GM23338 (cell line): ENCODE results near the gene ST3GAL6. TPM values are rescaled to one million over a fixed set of nuclear protein-coding genes. Genes with fewer than 3 reads are reported as not detected.

Experiments
- ATAC-seq: fragments of 200-7000 bp; cut with Tn5 transposase; 3 replicates; pipeline ENCODE4 v1.9.1; 2020
- DNase-seq: peaks from one replicate; pipeline ENCODE4 v3.0.0-alpha.2; 2015; ENCODE audit warnings: low spot score
- H2AFZ ChIP-seq: fragments of 200-600 bp; sonication (generic); 2 replicates; pipeline ENCODE4 v1.8.0; 2016; ENCODE audit warnings: antibody characterized with exemption, mild to moderate bottlenecking, moderate library complexity
- H3F3A ChIP-seq: fragments of 200-600 bp; sonication (generic); replicated peaks from 2 replicates; pipeline ENCODE4 v1.8.0; 2017; ENCODE audit warnings: antibody characterized with exemption, mixed run types, low read depth
- H3K27ac ChIP-seq: fragments of 200-600 bp; sonication (generic); 2 replicates; pipeline ENCODE4 v1.6.1; 2016; ENCODE audit warnings: low read depth
- H3K27me3 ChIP-seq: fragments of 200-600 bp; sonication (generic); 2 replicates; pipeline ENCODE4 v1.8.0; 2016; ENCODE audit warnings: mild to moderate bottlenecking, mixed run types, moderate library complexity; ENCODE audit not compliant: insufficient read depth
- H3K36me3 ChIP-seq: fragments of 200-600 bp; sonication (generic); 2 replicates; pipeline ENCODE4 v1.8.0; 2016; ENCODE audit warnings: mild to moderate bottlenecking; ENCODE audit not compliant: insufficient read depth
- H3K4me1 ChIP-seq: fragments of 200-600 bp; sonication (generic); 2 replicates; pipeline ENCODE4 v1.8.0; 2016; ENCODE audit warnings: mild to moderate bottlenecking, moderate library complexity; ENCODE audit not compliant: insufficient read depth
- H3K4me2 ChIP-seq: fragments of 200-600 bp; sonication (generic); 2 replicates; pipeline ENCODE4 v1.7.1; 2017; ENCODE audit warnings: mixed run types
- H3K4me3 ChIP-seq: fragments of 200-600 bp; sonication (generic); 2 replicates; pipeline ENCODE4 v1.6.1; 2016; ENCODE audit warnings: mixed run types
- H3K79me2 ChIP-seq: fragments of 200-600 bp; sonication (generic); replicated peaks from 2 replicates; pipeline ENCODE4 v1.8.0; 2017; ENCODE audit warnings: mild to moderate bottlenecking; ENCODE audit not compliant: insufficient read depth
- H3K9me2 ChIP-seq: fragments of 200-600 bp; sonication (generic); 2 replicates; pipeline ENCODE4 v1.8.0; 2017; ENCODE audit not compliant: insufficient read depth
- H4K20me1 ChIP-seq: fragments of 200-600 bp; sonication (generic); replicated peaks from 2 replicates; pipeline ENCODE4 v1.8.0; 2017; ENCODE audit warnings: mild to moderate bottlenecking; ENCODE audit not compliant: insufficient read depth
- H3K27ac Mint-ChIP-seq: 2 replicates; pipeline ENCODE4 v1.8.0; 2020; ENCODE audit warnings: inconsistent platforms, mild to moderate bottlenecking, moderate library complexity, mixed read lengths
- H3K27me3 Mint-ChIP-seq: 3 replicates; pipeline ENCODE4 v1.8.0; 2022; ENCODE audit warnings: low read depth, mild to moderate bottlenecking, moderate library complexity, mixed read lengths, inconsistent platforms; ENCODE audit not compliant: insufficient read depth, poor library complexity
- H3K36me3 Mint-ChIP-seq: 3 replicates; pipeline ENCODE4 v1.8.0; 2021; ENCODE audit warnings: low read depth, mild to moderate bottlenecking, inconsistent platforms, moderate library complexity, mixed read lengths
- H3K4me1 Mint-ChIP-seq: 3 replicates; pipeline ENCODE4 v1.8.0; 2020; ENCODE audit warnings: mild to moderate bottlenecking, inconsistent platforms, mixed read lengths
- H3K4me3 Mint-ChIP-seq: 3 replicates; pipeline ENCODE4 v1.8.0; 2021; ENCODE audit warnings: moderate library complexity, mild to moderate bottlenecking, inconsistent platforms, mixed read lengths
- H3K9me3 Mint-ChIP-seq: 3 replicates; pipeline ENCODE4 v1.8.0; 2020; ENCODE audit warnings: moderate library complexity, mild to moderate bottlenecking, inconsistent platforms, mixed read lengths
- CREB1 ChIP-seq: fragments of 250-450 bp; sonication (Bioruptor Pico); IDR thresholded peaks from 2 replicates; pipeline ENCODE4 v1.5.0; 2020; ENCODE audit warnings: low read depth, mild to moderate bottlenecking, moderate library complexity
- EZH2phosphoT487 ChIP-seq: fragments of 200-600 bp; sonication (generic); IDR thresholded peaks from one replicate; pipeline ENCODE4 v1.8.1; 2018; ENCODE audit warnings: antibody characterized with exemption; ENCODE audit not compliant: unreplicated experiment
- JUNB ChIP-seq: IDR thresholded peaks from one replicate; pipeline ENCODE4 v1.6.1; 2016; ENCODE audit warnings: antibody characterized with exemption; ENCODE audit not compliant: unreplicated experiment
- NANOG ChIP-seq: IDR thresholded peaks from 2 replicates; pipeline ENCODE4 v1.6.1; 2016; ENCODE audit warnings: antibody characterized with exemption, borderline replicate concordance
- POLR2AphosphoS5 ChIP-seq: IDR thresholded peaks from 2 replicates; pipeline ENCODE4 v1.6.1; 2016; ENCODE audit warnings: antibody characterized with exemption, low read depth
- polyA plus RNA-seq: library from polyadenylated mRNA; unstranded; fragments of >200 nt; fragmentation: Nextera tagmentation; extraction: Ambion mirVana; gene quantifications from 2 replicates; pipeline ENCODE4 v1.2.1, GENCODE V29; 2016
- total RNA-seq: library from RNA; depleted of rRNA; stranded (reverse); fragments of >200 nt; shearing (Covaris generic); gene quantifications from 2 replicates; pipeline ENCODE4 v1.2.3, GENCODE V29; 2014
- TF ChIP-seq, protein P1 (sequence below): fragments of 250-450 bp; sonication (Bioruptor Pico); IDR thresholded peaks from 2 replicates; pipeline ENCODE4 v1.5.0; 2020; ENCODE audit warnings: mild to moderate bottlenecking, moderate library complexity
- TF ChIP-seq, protein P2 (sequence below), 2 experiments: fragments of 200-600 bp in 1 of 2; sonication (generic) in 1 of 2; conservative IDR thresholded peaks; 2 replicates each; pipeline versions ENCODE4 v1.5.1 to v1.6.1; 2016 to 2017; ENCODE audit warnings: antibody characterized with exemption in 2 of 2, low read depth in 2 of 2, mild to moderate bottlenecking in 2 of 2, moderate library complexity in 1 of 2

ST3GAL6 gene
- total and polyA plus RNA-seq, 2 experiments from 2014 or later = 4.7 to 8.1 TPM

DNA sequence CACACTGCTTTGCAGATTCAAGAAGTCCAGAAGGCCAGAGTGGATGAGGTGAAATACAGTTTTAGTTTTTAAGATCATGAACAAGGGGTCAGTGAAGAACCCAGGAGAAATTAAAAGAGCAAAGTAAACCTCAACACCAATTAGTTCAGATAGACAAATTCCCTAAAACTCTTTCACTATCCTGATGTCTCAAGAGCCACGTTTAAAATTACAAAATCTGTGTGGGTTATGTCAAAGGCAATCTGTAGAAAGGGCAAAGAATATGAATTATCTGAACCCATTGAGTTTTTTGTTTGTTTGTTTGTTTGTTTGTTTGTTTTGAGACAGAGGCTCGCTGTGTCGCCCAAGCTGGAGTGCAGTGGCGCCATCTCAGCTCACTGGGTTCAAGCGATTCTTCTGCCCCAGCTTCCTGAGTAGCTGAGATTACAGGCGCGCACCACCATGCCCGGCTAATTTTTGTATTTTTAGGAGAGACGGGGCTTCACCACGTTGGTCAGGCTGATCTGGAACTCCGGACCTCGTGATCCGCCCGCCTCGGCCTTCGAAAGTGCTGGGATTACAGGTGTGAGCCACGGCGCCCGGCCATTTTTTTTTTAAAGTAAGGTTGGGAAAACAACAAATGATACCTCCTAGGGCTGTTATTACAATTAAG lies 32.1 kb upstream of the ST3GAL6 start (continued):
- TF ChIP-seq, protein P1, sequence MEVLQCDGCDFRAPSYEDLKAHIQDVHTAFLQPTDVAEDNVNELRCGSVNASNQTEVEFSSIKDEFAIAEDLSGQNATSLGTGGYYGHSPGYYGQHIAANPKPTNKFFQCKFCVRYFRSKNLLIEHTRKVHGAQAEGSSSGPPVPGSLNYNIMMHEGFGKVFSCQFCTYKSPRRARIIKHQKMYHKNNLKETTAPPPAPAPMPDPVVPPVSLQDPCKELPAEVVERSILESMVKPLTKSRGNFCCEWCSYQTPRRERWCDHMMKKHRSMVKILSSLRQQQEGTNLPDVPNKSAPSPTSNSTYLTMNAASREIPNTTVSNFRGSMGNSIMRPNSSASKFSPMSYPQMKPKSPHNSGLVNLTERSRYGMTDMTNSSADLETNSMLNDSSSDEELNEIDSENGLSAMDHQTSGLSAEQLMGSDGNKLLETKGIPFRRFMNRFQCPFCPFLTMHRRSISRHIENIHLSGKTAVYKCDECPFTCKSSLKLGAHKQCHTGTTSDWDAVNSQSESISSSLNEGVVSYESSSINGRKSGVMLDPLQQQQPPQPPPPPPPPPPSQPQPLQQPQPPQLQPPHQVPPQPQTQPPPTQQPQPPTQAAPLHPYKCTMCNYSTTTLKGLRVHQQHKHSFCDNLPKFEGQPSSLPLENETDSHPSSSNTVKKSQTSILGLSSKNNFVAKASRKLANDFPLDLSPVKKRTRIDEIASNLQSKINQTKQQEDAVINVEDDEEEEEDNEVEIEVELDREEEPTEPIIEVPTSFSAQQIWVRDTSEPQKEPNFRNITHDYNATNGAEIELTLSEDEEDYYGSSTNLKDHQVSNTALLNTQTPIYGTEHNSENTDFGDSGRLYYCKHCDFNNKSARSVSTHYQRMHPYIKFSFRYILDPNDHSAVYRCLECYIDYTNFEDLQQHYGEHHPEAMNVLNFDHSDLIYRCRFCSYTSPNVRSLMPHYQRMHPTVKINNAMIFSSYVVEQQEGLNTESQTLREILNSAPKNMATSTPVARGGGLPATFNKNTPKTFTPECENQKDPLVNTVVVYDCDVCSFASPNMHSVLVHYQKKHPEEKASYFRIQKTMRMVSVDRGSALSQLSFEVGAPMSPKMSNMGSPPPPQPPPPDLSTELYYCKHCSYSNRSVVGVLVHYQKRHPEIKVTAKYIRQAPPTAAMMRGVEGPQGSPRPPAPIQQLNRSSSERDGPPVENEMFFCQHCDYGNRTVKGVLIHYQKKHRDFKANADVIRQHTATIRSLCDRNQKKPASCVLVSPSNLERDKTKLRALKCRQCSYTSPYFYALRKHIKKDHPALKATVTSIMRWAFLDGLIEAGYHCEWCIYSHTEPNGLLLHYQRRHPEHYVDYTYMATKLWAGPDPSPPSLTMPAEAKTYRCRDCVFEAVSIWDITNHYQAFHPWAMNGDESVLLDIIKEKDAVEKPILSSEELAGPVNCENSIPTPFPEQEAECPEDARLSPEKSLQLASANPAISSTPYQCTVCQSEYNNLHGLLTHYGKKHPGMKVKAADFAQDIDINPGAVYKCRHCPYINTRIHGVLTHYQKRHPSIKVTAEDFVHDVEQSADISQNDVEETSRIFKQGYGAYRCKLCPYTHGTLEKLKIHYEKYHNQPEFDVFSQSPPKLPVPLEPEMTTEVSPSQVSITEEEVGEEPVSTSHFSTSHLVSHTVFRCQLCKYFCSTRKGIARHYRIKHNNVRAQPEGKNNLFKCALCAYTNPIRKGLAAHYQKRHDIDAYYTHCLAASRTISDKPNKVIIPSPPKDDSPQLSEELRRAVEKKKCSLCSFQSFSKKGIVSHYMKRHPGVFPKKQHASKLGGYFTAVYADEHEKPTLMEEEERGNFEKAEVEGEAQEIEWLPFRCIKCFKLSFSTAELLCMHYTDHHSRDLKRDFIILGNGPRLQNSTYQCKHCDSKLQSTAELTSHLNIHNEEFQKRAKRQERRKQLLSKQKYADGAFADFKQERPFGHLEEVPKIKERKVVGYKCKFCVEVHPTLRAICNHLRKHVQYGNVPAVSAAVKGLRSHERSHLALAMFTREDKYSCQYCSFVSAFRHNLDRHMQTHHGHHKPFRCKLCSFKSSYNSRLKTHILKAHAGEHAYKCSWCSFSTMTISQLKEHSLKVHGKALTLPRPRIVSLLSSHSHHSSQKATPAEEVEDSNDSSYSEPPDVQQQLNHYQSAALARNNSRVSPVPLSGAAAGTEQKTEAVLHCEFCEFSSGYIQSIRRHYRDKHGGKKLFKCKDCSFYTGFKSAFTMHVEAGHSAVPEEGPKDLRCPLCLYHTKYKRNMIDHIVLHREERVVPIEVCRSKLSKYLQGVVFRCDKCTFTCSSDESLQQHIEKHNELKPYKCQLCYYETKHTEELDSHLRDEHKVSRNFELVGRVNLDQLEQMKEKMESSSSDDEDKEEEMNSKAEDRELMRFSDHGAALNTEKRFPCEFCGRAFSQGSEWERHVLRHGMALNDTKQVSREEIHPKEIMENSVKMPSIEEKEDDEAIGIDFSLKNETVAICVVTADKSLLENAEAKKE (CRISPR knock-in tag) = no peak
- TF ChIP-seq EZH2phosphoT487 (no peak), POLR2AphosphoS5 (no peak), CREB1 (CRISPR knock-in tag) (no peak)

DNA sequence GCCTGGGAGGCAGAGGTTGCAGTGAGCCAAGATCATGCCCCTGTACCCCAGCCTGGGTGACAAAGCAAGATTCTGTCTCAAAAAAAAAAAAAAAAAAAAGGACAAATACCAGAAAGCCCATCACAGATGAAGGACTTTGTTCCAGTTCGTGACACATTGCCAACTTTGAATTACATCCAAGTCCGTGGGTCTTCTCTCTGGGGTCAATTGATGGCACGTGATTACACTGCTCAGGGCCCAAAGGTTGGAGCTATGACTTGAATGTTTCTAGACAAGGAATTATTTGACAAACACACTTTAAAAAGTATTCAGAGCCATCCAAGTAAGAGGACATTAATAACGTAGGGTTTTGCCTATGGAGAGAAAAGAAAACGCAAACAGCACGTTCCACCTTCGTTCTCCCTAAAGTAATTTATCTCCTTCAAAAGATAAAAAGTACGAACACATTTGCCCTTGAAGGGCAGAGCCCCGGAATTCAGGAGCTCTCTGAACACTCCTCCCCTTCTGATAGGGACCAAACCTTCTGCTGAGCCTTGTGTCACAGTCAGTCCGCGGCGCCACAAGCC lies 31.3 kb upstream of the ST3GAL6 start:
- Mint-ChIP-seq H3K27ac (no peak overlapping the region), H3K36me3 (no peaks in the 10 kb centered on the region), H3K4me3 (peak overlapping the region; percentile 89), H3K9me3 (no peaks in the 10 kb centered on the region; the same call in 2 of the 3 replicates), H3K4me1 (peaks cover 25% of the 10 kb centered on the region), H3K27me3 (peaks cover 18% of the 10 kb centered on the region)
- Histone ChIP-seq H3K9me2 (no peaks in the 10 kb centered on the region), H2AFZ (peak overlapping the region; percentile 72), H3K79me2 (no peaks in the 10 kb centered on the region; the same call in 1 of the 2 replicates), H3K27ac (no peak overlapping the region), H3K4me2 (peak overlapping the region; percentile 99), H3K36me3 (no peaks in the 10 kb centered on the region), H3F3A (no peaks in the 10 kb centered on the region), H3K4me3 (peak overlapping the region; percentile 63), H3K4me1 (peaks cover 20% of the 10 kb centered on the region), H3K27me3 (peaks cover 54% of the 10 kb centered on the region), H4K20me1 (no peaks in the 10 kb centered on the region)
- ATAC-seq (no peak), DNase-seq (no peak)
- TF ChIP-seq JUNB (no peak), NANOG (no peak)
- TF ChIP-seq, protein P1 (CRISPR knock-in tag) = no peak
- TF ChIP-seq, protein P2, sequence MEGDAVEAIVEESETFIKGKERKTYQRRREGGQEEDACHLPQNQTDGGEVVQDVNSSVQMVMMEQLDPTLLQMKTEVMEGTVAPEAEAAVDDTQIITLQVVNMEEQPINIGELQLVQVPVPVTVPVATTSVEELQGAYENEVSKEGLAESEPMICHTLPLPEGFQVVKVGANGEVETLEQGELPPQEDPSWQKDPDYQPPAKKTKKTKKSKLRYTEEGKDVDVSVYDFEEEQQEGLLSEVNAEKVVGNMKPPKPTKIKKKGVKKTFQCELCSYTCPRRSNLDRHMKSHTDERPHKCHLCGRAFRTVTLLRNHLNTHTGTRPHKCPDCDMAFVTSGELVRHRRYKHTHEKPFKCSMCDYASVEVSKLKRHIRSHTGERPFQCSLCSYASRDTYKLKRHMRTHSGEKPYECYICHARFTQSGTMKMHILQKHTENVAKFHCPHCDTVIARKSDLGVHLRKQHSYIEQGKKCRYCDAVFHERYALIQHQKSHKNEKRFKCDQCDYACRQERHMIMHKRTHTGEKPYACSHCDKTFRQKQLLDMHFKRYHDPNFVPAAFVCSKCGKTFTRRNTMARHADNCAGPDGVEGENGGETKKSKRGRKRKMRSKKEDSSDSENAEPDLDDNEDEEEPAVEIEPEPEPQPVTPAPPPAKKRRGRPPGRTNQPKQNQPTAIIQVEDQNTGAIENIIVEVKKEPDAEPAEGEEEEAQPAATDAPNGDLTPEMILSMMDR (conservative IDR thresholded peaks at IDR 0.05; ENCODE audit: low read depth in 2 of 2) = no peak
